GM12801 (cell line): ENCODE results near the gene TTC28.

Experiments used
- TF ChIP-seq, protein P1 (sequence below): IDR thresholded peaks from one replicate; pipeline ENCODE4 v1.5.1; 2011; ENCODE audit warnings: control low read depth; ENCODE audit not compliant: insufficient read length; ENCODE audit errors: extremely low read depth

TTC28 gene

DNA sequence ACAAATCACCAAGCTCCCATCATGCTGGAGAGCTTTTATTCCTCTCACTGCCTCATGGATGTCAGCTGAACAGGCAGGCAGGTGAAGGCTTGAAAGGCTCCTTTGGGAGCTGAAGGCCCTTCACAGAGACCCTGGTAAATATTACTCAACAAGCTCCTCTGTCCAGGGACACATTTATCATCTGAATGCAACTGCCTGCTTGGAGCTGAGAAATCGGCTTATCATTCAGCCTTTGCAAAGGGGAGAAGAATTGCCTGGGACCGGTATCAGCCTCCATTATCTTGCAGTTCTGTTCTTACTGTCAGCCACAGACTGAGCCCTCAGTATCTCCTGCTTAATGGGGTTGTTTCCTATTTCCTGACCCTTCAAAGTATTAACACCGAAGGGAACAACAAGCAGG, 646.8 kb downstream of the TTC28 start:
- TF ChIP-seq, protein P1, sequence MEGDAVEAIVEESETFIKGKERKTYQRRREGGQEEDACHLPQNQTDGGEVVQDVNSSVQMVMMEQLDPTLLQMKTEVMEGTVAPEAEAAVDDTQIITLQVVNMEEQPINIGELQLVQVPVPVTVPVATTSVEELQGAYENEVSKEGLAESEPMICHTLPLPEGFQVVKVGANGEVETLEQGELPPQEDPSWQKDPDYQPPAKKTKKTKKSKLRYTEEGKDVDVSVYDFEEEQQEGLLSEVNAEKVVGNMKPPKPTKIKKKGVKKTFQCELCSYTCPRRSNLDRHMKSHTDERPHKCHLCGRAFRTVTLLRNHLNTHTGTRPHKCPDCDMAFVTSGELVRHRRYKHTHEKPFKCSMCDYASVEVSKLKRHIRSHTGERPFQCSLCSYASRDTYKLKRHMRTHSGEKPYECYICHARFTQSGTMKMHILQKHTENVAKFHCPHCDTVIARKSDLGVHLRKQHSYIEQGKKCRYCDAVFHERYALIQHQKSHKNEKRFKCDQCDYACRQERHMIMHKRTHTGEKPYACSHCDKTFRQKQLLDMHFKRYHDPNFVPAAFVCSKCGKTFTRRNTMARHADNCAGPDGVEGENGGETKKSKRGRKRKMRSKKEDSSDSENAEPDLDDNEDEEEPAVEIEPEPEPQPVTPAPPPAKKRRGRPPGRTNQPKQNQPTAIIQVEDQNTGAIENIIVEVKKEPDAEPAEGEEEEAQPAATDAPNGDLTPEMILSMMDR = no peak

DNA sequence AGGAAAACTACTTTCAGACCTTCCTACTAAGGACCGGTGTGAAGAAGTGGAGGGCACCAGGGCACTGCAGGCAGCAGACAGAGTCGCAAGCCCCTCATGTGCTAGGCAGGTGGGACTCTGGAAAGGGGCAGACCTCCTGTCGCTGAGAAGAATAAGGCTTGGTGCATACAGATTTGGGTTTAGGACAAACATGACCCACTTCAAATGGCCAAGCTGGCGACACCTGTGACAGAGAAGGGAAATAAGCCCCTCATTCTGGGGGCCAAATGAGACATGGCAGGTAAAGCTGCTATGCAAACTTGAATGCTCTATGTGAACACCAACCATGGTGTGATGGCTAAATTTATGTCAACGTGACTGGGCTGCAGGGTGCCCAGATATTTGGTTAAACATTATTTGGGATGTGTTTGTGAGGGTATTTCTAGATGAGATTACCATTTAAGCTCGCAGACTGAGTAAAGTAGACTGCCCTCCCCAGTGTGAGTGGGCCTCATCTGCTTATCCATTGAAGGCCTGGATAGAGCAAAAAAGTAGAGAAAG, 648.2 kb downstream of the TTC28 start:
- TF ChIP-seq, protein P1 = no peak

DNA sequence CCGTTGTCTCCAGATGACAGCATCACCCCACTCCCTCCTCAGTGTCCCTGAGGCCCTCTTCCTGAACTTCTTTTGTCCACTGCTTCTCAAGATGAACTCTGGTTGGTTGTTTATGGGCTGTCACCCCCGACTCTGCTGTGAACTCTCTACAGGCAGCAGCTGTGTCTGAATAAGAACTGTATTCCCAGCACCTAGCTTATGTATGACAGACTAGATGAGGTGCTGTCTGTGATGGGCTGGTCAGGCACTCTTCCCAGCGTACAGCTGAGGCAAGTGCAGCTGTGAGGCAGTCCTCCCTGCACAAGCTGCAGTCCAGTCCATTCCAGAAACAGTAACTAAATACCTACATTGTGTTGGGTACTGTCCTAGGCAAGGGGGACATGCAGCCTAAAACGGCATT, 649.2 kb downstream of the TTC28 start:
- TF ChIP-seq, protein P1 = no peak

DNA sequence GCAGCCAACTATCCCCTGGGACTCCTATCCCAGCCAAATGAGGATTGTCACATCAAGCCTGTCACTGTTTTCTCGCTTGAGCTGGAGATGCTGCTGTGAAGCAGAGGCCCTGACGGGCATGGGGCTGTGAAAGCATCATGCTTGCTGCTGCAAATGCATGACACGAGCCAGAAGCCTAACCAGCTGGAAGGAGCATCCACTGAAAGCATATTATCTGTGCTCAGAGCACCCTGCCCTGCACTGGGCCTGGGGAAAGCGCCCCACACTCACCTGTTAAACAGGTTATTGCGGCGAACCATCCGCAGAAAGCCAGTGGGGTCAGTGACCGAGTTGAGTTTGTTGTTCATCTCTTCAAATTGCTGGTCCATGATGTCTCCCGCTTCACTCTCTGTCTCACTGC, 649.7 kb downstream of the TTC28 start:
- TF ChIP-seq, protein P1 = no peak

DNA sequence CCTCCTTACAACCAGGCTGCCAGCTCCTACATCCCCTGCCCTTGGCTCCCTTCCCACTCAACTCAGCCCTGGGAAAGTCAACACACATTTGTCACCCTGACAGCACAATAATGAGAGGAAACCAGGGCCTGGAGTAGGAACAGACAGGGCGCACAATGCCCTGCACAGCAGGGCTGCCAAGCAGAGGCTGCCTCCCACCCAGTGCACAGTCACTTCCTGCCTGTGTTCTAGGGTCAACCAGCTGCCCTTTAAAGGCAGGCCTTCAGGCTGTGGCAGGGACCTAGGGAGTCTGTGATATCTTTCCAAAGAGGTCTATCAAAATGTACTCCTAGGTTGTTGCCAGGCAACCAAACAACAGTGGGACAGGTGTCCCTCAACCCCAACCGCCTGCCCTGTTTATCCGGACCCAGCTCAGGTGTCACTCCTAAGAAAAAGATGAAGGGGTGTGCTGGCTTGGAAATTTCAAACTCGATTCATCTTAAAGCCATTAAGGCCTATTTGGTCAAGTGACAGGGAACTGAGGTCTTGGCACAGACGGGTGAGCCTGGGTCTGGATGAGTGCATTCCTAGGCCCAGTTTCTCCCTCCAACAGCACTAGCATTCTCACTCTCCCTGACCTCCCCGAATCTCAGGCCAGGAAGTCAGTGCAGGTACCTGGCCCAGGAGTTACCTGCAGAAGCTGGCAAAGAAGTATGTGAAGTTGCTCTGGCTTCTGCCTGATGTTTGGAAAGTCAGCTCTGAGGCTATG, 650.3 kb downstream of the TTC28 start:
- TF ChIP-seq, protein P1 = no peak

DNA sequence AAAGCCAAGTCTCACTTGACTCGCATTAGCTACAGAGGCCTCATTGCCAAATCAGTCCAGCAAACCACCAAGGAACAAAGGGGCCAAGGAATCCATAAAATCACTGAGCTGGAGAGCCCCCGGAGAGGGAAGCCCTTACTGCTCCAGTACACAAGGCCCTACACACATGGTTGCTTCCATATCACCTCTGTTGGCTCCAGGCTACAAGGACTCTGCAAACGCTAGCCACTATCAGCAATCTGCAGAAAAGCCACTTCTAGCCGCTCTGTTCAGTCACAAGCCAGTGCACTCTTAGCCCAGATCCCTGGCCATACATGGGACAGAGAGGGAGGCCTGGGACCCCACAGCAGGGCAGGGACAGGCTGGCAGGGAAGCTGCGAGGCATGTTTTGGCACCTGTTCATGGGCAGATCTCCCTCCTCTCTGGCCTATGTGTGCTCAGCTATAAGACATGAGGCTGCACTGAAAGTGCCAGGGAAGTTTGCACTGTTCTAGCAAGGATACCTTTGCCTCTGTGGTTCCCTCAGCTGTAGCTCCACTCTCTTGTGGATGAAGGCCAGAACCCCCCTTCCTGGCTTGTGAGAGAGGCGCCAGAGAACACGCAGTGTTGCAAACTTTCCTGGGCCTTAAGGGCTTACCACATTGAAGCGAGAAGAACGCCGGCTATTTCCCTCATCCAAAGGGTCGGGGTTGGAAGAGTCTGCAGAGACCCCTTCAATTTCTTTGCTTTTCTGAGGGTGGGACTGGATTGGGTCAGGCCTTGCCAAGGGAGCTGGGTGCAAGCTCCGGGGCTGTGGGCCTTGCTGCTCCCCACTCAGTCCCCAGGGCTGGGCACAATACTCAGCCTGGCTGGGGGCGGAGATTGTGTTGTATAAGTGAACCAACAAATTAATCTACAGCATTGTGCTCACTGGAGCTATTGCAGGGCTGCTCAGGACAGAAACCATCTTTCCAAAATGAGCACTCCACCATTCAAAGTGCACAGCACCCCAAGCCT, 651.9 kb downstream of the TTC28 start:
- TF ChIP-seq, protein P1 = no peak
